DMS53 treated with DMSO at 0.1 percent for 48 hours (cell line): ENCODE measurements around the gene YPEL4.

ENCODE experiments used
- DNase-seq: peaks from one replicate; lab custom pipeline; 2025; ENCODE audit not compliant: unreplicated experiment; lab: John Stamatoyannopoulos, UW

Gene YPEL4

GRCh38 chr11:57596266-57596885, 53.3 kb downstream of the YPEL4 start:
- no peak for DNase-seq
